Naive thymus-derived CD4-positive, alpha-beta T cell (primary cell): Measurements from ENCODE around the gene CHAC1. TPM values are rescaled to one million over a fixed set of nuclear protein-coding genes. Genes with fewer than 3 reads are reported as not detected.

ENCODE experiments used
- ATAC-seq: fragments of 150-1000 bp; cut with Tn5 transposase; 2 replicates; pipeline ENCODE4 v1.10.0; 2021; ENCODE audit warnings: mild to moderate bottlenecking, moderate library complexity
- CTCF ChIA-PET: fragments of 350-600 bp; sonication (Branson Sonifier 250); formaldehyde crosslinking; loops from one replicate; lab custom pipeline; 2021; ENCODE audit warnings: antibody characterized with exemption; lab: Charles Lee
- POLR2A ChIA-PET: fragments of 350-600 bp; sonication (Branson Sonifier 250); formaldehyde crosslinking; loops from one replicate; lab custom pipeline; 2021; ENCODE audit warnings: antibody characterized with exemption, inconsistent platforms; lab: Charles Lee
- DNase-seq, 9 donors: peaks; one replicate each; pipeline versions ENCODE4 v3.0.0 to v3.0.0-alpha.2; 2020 to 2022; ENCODE audit warnings: mixed read lengths in 1 of 9
- H3K27ac ChIP-seq: one replicate; pipeline ENCODE4 v1.7.0; 2013; ENCODE audit warnings: mild to moderate bottlenecking, low read depth, low read length, moderate library complexity
- H3K27me3 ChIP-seq, 2 donors: one replicate each; pipeline ENCODE4 v1.7.0; 2013; ENCODE audit warnings: low read length in 2 of 2, mild to moderate bottlenecking in 2 of 2, moderate library complexity in 2 of 2; ENCODE audit not compliant: control insufficient read depth in 2 of 2, insufficient read depth in 2 of 2
- H3K36me3 ChIP-seq, 3 experiments: 1 replicate in 2 of 3; 2 replicates in 1 of 3; pipeline ENCODE4 v1.7.0; 2013; ENCODE audit warnings: low read length in 3 of 3, mild to moderate bottlenecking in 3 of 3, moderate library complexity in 1 of 3; ENCODE audit not compliant: insufficient read depth in 3 of 3, control insufficient read depth in 2 of 3
- H3K4me1 ChIP-seq, 2 donors: one replicate each; pipeline ENCODE4 v1.7.0; 2013; ENCODE audit warnings: low read length in 2 of 2, mild to moderate bottlenecking in 2 of 2, moderate library complexity in 1 of 2; ENCODE audit not compliant: control insufficient read depth in 2 of 2, insufficient read depth in 2 of 2
- H3K4me3 ChIP-seq: 2 replicates; pipeline ENCODE4 v1.7.0; 2013; ENCODE audit warnings: mild to moderate bottlenecking, low read length
- H3K9me3 ChIP-seq, 3 experiments: 1 replicate in 2 of 3; 2 replicates in 1 of 3; pipeline ENCODE4 v1.7.0; 2013; ENCODE audit warnings: low read length in 3 of 3; ENCODE audit not compliant: control insufficient read depth in 2 of 3
- H3K27ac Mint-ChIP-seq, 9 donors: one replicate each; pipeline ENCODE4 v1.8.0; 2020 to 2022; ENCODE audit warnings: mixed read lengths in 9 of 9, mild to moderate bottlenecking in 8 of 9, moderate library complexity in 5 of 9, inconsistent platforms in 2 of 9
- H3K27me3 Mint-ChIP-seq, 5 donors: one replicate each; pipeline ENCODE4 v1.8.0; 2021 to 2022; ENCODE audit warnings: mixed read lengths in 5 of 5, mild to moderate bottlenecking in 1 of 5
- H3K36me3 Mint-ChIP-seq, 5 donors: one replicate each; pipeline ENCODE4 v1.8.0; 2020 to 2022; ENCODE audit warnings: mixed read lengths in 5 of 5, mild to moderate bottlenecking in 3 of 5, inconsistent platforms in 1 of 5
- H3K4me1 Mint-ChIP-seq, 7 donors: one replicate each; pipeline ENCODE4 v1.8.0; 2020 to 2022; ENCODE audit warnings: mixed read lengths in 7 of 7, mild to moderate bottlenecking in 3 of 7, inconsistent platforms in 1 of 7
- H3K4me3 Mint-ChIP-seq, 10 donors: one replicate each; pipeline ENCODE4 v1.8.0; 2020 to 2022; ENCODE audit warnings: mild to moderate bottlenecking in 10 of 10, mixed read lengths in 10 of 10, moderate library complexity in 6 of 10, inconsistent platforms in 2 of 10
- H3K9me3 Mint-ChIP-seq, 11 donors: one replicate each; pipeline ENCODE4 v1.8.0; 2020 to 2022; ENCODE audit warnings: mixed read lengths in 11 of 11, mild to moderate bottlenecking in 4 of 11, inconsistent platforms in 1 of 11, moderate library complexity in 1 of 11
- intact Hi-C, 2 donors: fragments of 100-400 bp; cut with micrococcal nuclease; formaldehyde crosslinking; loops; one replicate each; pipeline ENCODE4 v1.15.1; 2023
- polyA plus RNA-seq, 2 donors: library from polyadenylated mRNA; unstranded; fragments of 300-500 nt; fragmentation: Illumina TruSeq; gene quantifications; one replicate each; pipeline ENCODE4 v1.2.3, GENCODE V29; 2021
- total RNA-seq, 6 experiments: library from RNA in 5 of 6; stranded (reverse) in 5 of 6; gene quantifications; 1 replicate in 5 of 6; 2 replicates in 1 of 6; pipeline ENCODE4 v1.2.3 and lab custom pipeline; 2021 to 2026

CHAC1 gene
- total and polyA plus RNA-seq, 7 experiments from 2014 or later, result 0.24 to 5.7 (median 0.86) TPM; not detected in 1

DNA sequence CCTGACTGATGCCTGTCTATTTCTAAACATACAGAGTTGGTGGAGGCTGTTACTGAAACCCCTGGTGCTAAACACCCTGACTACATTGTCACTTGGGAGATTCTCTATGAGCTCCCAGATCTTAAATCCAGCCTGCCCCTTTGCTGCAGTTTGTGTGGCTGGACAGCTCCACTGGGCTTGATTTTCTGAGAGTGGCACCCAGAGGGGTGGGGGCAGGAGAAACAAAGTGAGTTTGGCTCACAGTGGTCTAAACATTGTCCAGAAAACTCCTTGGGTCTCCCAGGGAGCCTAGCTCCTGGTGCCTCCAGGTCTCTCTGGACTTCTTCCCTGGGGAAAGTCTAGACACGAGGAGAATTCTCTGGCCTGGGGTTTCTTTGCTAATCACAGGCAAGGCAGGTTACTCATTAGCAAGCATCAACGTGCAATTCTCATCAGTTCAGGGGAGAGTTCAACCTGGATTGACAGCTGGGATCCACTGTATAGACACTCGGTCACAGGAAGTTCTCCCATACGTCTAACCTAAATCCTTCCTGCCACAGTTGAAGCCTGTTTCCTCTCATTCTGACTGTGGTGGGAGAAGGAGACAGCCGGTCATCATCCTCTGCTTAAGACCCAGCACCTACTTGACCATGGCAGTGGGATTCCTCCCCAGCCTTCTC is 31.2 kb upstream of the CHAC1 start:
- no peaks in the 10 kb centered on the region for H3K36me3 Mint-ChIP-seq
- DNase-seq (no peak), ATAC-seq (no peak)
- POLR2A ChIA-PET, result interaction anchor here (0.6 to 6.5 kb wide), 2 partner anchors 20 to 145 kb away, joined by 5 to 23 read pairs; no protein-coding TSS in a partner anchor
- peaks cover 7 to 15% (median 12%) of the 10 kb centered on the region in 7 donors for H3K4me1 Mint-ChIP-seq
- no peak overlapping the region for H3K27ac Mint-ChIP-seq
- Histone ChIP-seq H3K27me3 (peaks cover 0 to 7% of the 10 kb centered on the region in 2 donors), H3K4me1 (peaks cover 3 to 16% of the 10 kb centered on the region in 2 donors), H3K4me3 (no peak overlapping the region), H3K27ac (no peak overlapping the region), H3K9me3 (no peaks in the 10 kb centered on the region), H3K36me3 (no peaks in the 10 kb centered on the region)
- CTCF ChIA-PET, result no interaction called here
- no peak overlapping the region for H3K4me3 Mint-ChIP-seq
- intact Hi-C loops, result no loop called here
- peaks cover 14 to 44% (median 15%) of the 10 kb centered on the region in 5 donors for H3K27me3 Mint-ChIP-seq
- no peaks in the 10 kb centered on the region for H3K9me3 Mint-ChIP-seq

DNA sequence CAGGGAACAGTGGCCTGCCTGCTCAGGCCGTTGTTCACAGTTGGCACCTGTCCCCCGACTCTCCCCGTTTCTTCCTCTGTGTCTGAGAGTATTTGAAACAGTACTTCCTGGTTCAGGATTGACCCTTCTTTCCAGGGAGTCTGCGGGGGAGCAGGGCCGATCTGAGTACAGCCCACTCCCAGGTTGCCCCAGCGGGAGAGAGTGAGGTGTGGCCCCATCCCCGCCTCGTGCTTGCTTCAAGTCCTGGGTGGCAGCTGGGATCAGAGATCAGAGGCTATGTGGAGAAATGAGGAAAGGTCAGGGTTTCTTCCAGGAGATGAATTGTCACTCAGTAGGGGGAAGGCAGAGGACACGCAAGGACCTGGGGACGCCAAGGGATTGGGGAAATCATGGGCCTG is 30.7 kb upstream of the CHAC1 start:
- Mint-ChIP-seq H3K4me3 (no peak overlapping the region), H3K9me3 (no peaks in the 10 kb centered on the region), H3K27me3 (peaks cover 17 to 48% (median 18%) of the 10 kb centered on the region in 5 donors), H3K27ac (no peak overlapping the region), H3K4me1 (peaks cover 11 to 19% (median 15%) of the 10 kb centered on the region in 7 donors), H3K36me3 (no peaks in the 10 kb centered on the region)
- Histone ChIP-seq H3K4me3 (no peak overlapping the region), H3K9me3 (no peaks in the 10 kb centered on the region), H3K27me3 (peaks cover 0 to 11% of the 10 kb centered on the region in 2 donors), H3K27ac (no peak overlapping the region), H3K4me1 (peaks cover 6 to 21% of the 10 kb centered on the region in 2 donors), H3K36me3 (no peaks in the 10 kb centered on the region)
- ChIA-PET POLR2A (interaction anchor here (0.6 to 6.5 kb wide), 2 partner anchors 19 to 144 kb away, joined by 5 to 23 read pairs; no protein-coding TSS in a partner anchor), CTCF (no interaction called here)
- no peak for DNase-seq
- ATAC-seq, result no peak
- intact Hi-C loops, result no loop called here

DNA sequence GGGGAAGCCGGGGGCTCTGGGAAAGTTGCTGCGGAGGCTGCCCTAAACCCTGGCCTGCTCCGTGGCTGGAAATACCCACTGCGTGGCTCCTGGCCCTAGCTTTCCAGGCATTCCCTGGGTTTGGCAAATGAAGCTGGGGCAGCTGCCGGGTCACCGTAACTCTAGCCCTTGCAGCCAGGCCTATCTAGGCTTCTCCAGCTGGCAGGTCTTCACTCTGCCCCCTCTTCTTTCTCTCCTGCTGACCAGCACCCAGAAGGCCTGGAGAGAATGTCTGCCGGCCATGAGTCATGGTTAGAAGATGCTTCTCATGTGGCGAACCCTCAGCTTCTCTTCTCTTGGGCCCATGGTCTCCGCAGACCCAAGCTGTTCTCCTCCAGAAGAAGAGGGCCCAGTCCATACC is 29.7 kb upstream of the CHAC1 start:
- Mint-ChIP-seq H3K9me3 (no peaks in the 10 kb centered on the region), H3K36me3 (no peaks in the 10 kb centered on the region), H3K27ac (no peak overlapping the region), H3K27me3 (peaks cover 17 to 54% (median 19%) of the 10 kb centered on the region in 5 donors), H3K4me1 (peaks cover 11 to 21% (median 16%) of the 10 kb centered on the region in 7 donors), H3K4me3 (no peak overlapping the region)
- Histone ChIP-seq H3K27ac (no peak overlapping the region), H3K27me3 (peaks cover 0 to 17% of the 10 kb centered on the region in 2 donors), H3K4me3 (no peak overlapping the region), H3K36me3 (no peaks in the 10 kb centered on the region), H3K9me3 (no peaks in the 10 kb centered on the region), H3K4me1 (peaks cover 9 to 28% of the 10 kb centered on the region in 2 donors)
- CTCF ChIA-PET, result no interaction called here
- intact Hi-C loops, result no loop called here
- DNase-seq (no peak), ATAC-seq (no peak)
- POLR2A ChIA-PET, result interaction anchor here (0.6 to 6.5 kb wide), 2 partner anchors 18 to 125 kb away, joined by 3 to 23 read pairs; no protein-coding TSS in a partner anchor

DNA sequence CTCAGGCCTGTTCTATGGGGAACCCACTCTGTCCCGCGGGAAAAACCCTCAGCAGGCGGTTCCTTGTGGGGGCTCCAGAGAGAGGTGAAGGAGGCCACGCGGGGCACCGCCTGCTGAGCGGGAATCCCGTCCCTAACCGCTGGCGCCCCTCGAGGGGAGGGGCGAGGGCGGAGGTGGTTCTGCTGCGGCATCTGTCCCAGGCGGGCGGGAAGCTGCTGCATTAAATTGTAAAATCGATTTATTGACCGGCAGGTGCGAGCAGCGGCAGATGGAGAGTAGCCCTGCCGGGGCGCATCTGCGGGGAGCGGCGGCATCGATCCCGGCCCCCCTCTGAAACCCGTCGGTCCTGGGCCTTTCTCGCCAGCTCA is 27.8 kb upstream of the CHAC1 start:
- POLR2A ChIA-PET, result interaction anchor here (1.3 to 6.5 kb wide), 2 partner anchors 16 to 27 kb away, joined by 3 to 23 read pairs; partner anchors contain the start of gene CHAC1
- peaks cover 21 to 35% (median 31%) of the 10 kb centered on the region in 7 donors for H3K4me1 Mint-ChIP-seq
- peaks cover 0 to 2% (median 0%) of the 10 kb centered on the region in 11 donors for H3K9me3 Mint-ChIP-seq
- intact Hi-C loops, result no loop called here
- peaks cover 0 to 3% (median 0%) of the 10 kb centered on the region in 5 donors for H3K36me3 Mint-ChIP-seq
- Histone ChIP-seq H3K4me3 (no peak overlapping the region), H3K27ac (no peak overlapping the region), H3K4me1 (peaks cover 15 to 48% of the 10 kb centered on the region in 2 donors), H3K27me3 (peaks cover 0 to 29% of the 10 kb centered on the region in 2 donors), H3K9me3 (no peaks in the 10 kb centered on the region), H3K36me3 (no peaks in the 10 kb centered on the region)
- ATAC-seq, result no peak
- H3K27ac Mint-ChIP-seq, result no peak overlapping the region
- peaks cover 29 to 71% (median 30%) of the 10 kb centered on the region in 5 donors for H3K27me3 Mint-ChIP-seq
- H3K4me3 Mint-ChIP-seq, result peak overlapping the region in 6 of 10 donors; percentile 6 to 96 (median 40)
- CTCF ChIA-PET, result interaction anchor here (0.8 kb wide), 1 partner anchor 21 kb away, joined by 3 read pairs; no protein-coding TSS in a partner anchor
- DNase-seq, result no peak

DNA sequence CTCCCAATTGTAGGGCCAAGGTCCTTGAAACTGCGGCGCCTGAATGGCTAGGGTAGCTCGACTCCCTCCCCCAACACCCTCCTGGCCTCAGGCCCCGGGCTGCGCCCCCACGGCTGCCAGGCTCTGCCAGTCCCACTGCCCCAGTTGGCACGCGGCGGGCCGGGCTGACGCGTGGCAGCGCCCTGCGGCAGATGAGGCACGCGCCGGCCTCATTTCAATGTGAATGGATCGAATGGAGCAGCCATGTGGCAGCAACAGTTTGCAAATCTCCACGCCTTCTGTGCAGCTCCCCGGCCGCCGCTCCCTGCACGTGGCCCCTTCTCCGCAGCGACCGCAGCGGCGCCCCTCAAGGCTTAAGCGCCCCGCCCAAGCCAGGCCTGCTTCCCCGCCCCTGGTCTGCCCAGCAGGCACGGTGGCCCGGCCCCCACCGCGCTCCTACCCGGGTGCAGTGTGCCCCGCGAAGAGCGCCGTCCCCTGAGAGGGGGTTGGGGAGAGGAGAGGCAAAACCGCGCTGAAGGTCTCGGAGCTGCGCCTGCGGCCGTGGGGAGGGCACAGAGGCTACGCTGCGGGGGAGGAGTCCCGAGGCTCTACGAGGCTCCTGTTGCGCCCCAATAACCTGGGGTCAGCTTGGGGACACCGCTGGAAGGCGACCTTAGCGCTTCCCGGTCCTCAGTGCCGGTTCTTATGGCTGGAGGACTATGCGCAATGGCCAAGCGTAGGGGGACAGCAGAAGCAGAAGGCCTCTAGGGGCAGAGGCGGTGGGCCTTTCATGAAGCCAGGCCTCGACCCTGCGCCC is 27.2 kb upstream of the CHAC1 start:
- H3K4me3 Mint-ChIP-seq, result peak overlapping the region; percentile 27 to 96 (median 64)
- CTCF ChIA-PET, result interaction anchor here (0.8 kb wide), 1 partner anchor 22 kb away, joined by 3 read pairs; no protein-coding TSS in a partner anchor
- no peak overlapping the region for H3K27ac Mint-ChIP-seq
- H3K36me3 Mint-ChIP-seq, result peaks cover 0 to 4% (median 0%) of the 10 kb centered on the region in 5 donors
- Histone ChIP-seq H3K27ac (no peak overlapping the region), H3K27me3 (peaks cover 5 to 34% of the 10 kb centered on the region in 2 donors), H3K4me3 (peak overlapping the region; percentile 13), H3K36me3 (no peaks in the 10 kb centered on the region), H3K4me1 (peaks cover 19 to 53% of the 10 kb centered on the region in 2 donors), H3K9me3 (no peaks in the 10 kb centered on the region)
- peaks cover 0 to 2% (median 0%) of the 10 kb centered on the region in 11 donors for H3K9me3 Mint-ChIP-seq
- ATAC-seq (peak; percentile 10), DNase-seq (no peak)
- POLR2A ChIA-PET, result interaction anchor here (1.3 to 6.5 kb wide), 2 partner anchors 16 to 27 kb away, joined by 3 to 23 read pairs; partner anchors contain the start of gene CHAC1
- intact Hi-C loops, result no loop called here
- peaks cover 35 to 71% (median 36%) of the 10 kb centered on the region in 5 donors for H3K27me3 Mint-ChIP-seq
- peaks cover 27 to 41% (median 36%) of the 10 kb centered on the region in 7 donors for H3K4me1 Mint-ChIP-seq
